WTC11 (cell line): ENCODE measurements around the gene VASN.

ENCODE experiments used
- ATF2 ChIP-seq: sonication (generic); formaldehyde crosslinking; IDR thresholded peaks from 2 replicates; pipeline ENCODE4 v1.8.1; 2022; ENCODE audit warnings: low read depth, missing genetic modification reagents, borderline replicate concordance
- ATF3 ChIP-seq: sonication (generic); formaldehyde crosslinking; conservative IDR thresholded peaks from 2 replicates; pipeline ENCODE4 v1.8.1; 2022; ENCODE audit warnings: mild to moderate bottlenecking, missing genetic modification reagents
- CREM ChIP-seq: sonication (generic); formaldehyde crosslinking; IDR thresholded peaks from 2 replicates; pipeline ENCODE4 v1.8.1; 2022; ENCODE audit warnings: mild to moderate bottlenecking, missing genetic modification reagents, moderate library complexity
- CTCF ChIP-seq: fragments of 200-600 bp; IDR thresholded peaks from 2 replicates; pipeline ENCODE4 v1.8.0; 2022; ENCODE audit warnings: antibody characterized with exemption
- FOXJ3 ChIP-seq: sonication (generic); formaldehyde crosslinking; IDR thresholded peaks from 2 replicates; pipeline ENCODE4 v1.9.0; 2021; ENCODE audit warnings: missing genetic modification reagents, mild to moderate bottlenecking, borderline replicate concordance
- FOXK1 ChIP-seq: sonication (generic); formaldehyde crosslinking; IDR thresholded peaks from 2 replicates; pipeline ENCODE4 v1.8.0; 2022; ENCODE audit warnings: mild to moderate bottlenecking, moderate library complexity, missing genetic modification reagents
- FOXP4 ChIP-seq: sonication (generic); formaldehyde crosslinking; IDR thresholded peaks from 2 replicates; pipeline ENCODE4 v1.8.0; 2022; ENCODE audit warnings: mild to moderate bottlenecking, missing genetic modification reagents
- IRF2 ChIP-seq: sonication (generic); formaldehyde crosslinking; IDR thresholded peaks from 2 replicates; pipeline ENCODE4 v1.8.0; 2022; ENCODE audit warnings: low read depth, missing genetic modification reagents, borderline replicate concordance
- JUN ChIP-seq: sonication (generic); formaldehyde crosslinking; IDR thresholded peaks from 2 replicates; pipeline ENCODE4 v1.8.0; 2023; ENCODE audit warnings: mild to moderate bottlenecking, missing genetic modification reagents
- KAT7 ChIP-seq: sonication (generic); formaldehyde crosslinking; IDR thresholded peaks from 2 replicates; pipeline ENCODE4 v1.8.1; 2023; ENCODE audit warnings: missing genetic modification reagents, mild to moderate bottlenecking, borderline replicate concordance
- TP53 ChIP-seq: sonication (generic); formaldehyde crosslinking; IDR thresholded peaks from 2 replicates; pipeline ENCODE4 v1.8.1; 2023; ENCODE audit warnings: mild to moderate bottlenecking, missing genetic modification reagents
- ZBTB43 ChIP-seq: sonication (generic); formaldehyde crosslinking; IDR thresholded peaks from 2 replicates; pipeline ENCODE4 v1.8.1; 2023; ENCODE audit warnings: mild to moderate bottlenecking, missing genetic modification reagents
- ZNF232 ChIP-seq: sonication (generic); formaldehyde crosslinking; IDR thresholded peaks from 2 replicates; pipeline ENCODE4 v1.8.0; 2022; ENCODE audit warnings: mild to moderate bottlenecking, missing genetic modification reagents

- TF ChIP-seq ATF2 (no peak), ZNF232 (CRISPR knock-in tag) (no peak), KAT7 (no peak), JUN (CRISPR knock-in tag) (no peak), ZBTB43 (CRISPR knock-in tag) (no peak), ATF3 (CRISPR knock-in tag) (no peak), IRF2 (CRISPR knock-in tag) (no peak), FOXP4 (no peak), CTCF (no peak), TP53 (CRISPR knock-in tag) (no peak), FOXJ3 (CRISPR knock-in tag) (no peak), CREM (CRISPR knock-in tag) (no peak), FOXK1 (CRISPR knock-in tag) (no peak)
Measured at GRCh38 chr16:4411684-4412083, 40.0 kb downstream of the VASN start.
